ENCODE data around the gene ADNP.

DNA sequence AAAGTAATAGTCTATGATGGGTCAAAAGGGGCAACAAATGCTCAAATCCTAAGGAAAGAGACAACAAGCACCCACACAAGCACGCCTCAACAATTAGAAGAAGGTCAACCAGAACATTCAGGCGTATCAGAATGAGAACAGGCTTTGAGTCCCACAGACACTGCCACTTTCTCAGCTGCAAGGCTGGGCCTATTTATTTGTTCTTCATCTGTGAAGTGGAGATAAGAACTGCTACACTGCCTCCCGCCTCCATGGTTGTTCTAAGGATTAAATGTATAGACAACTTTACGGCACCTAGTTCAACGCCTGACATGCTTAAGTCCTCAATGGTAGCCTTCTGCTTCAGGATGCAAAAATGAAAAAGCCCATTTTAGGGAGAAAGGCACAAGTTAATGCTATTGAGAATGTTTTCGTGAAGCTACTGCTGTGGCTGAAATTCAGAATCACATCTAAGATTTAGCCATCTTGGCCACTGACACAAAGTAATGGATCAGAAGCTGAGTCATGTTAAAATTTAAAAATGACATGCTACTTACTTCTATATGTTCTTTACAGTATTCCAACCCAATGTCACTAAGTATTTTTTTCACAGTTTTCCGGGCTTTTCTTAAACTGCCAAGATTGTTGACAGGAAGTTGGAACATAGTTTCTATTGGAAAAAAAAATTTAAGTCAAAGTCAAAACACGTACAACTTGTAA is 27.7 kb downstream of the ADNP start:
- no peak for TF ChIP-seq EZH2 (IDR thresholded peaks at IDR 0.05; ENCODE audit: low read length)
- TF ChIP-seq, protein P1, sequence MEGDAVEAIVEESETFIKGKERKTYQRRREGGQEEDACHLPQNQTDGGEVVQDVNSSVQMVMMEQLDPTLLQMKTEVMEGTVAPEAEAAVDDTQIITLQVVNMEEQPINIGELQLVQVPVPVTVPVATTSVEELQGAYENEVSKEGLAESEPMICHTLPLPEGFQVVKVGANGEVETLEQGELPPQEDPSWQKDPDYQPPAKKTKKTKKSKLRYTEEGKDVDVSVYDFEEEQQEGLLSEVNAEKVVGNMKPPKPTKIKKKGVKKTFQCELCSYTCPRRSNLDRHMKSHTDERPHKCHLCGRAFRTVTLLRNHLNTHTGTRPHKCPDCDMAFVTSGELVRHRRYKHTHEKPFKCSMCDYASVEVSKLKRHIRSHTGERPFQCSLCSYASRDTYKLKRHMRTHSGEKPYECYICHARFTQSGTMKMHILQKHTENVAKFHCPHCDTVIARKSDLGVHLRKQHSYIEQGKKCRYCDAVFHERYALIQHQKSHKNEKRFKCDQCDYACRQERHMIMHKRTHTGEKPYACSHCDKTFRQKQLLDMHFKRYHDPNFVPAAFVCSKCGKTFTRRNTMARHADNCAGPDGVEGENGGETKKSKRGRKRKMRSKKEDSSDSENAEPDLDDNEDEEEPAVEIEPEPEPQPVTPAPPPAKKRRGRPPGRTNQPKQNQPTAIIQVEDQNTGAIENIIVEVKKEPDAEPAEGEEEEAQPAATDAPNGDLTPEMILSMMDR (optimal IDR thresholded peaks at IDR 0.05 in 1 of 3, IDR thresholded peaks at IDR 0.05 in 1 of 3, conservative IDR thresholded peaks at IDR 0.05 in 1 of 3; ENCODE audit: extremely low read depth in 1 of 3, insufficient read depth in 2 of 3, low read length in 3 of 3): no peak
